K562 treated with DMSO at 1 percent for 12 hours (cell line): Measurements from ENCODE around the gene COX6A2. TPM values are rescaled to one million over a fixed set of nuclear protein-coding genes. Genes with fewer than 3 reads are reported as not detected.

Experiments used
- total RNA-seq: library from RNA; unstranded; fragments of 300-600 nt; gene quantifications from 2 replicates; pipeline ENCODE4 v1.2.3, GENCODE V29; 2022; ENCODE audit not compliant: insufficient read depth

The COX6A2 gene
- total RNA-seq: not detected in 2 replicates

GRCh38 chr16:31428279-31428597 is at the start of gene COX6A2:
Gene COX6A2, minus strand, starts transcription at chr16:31428360. Its CDS starts 35 bp downstream, at chr16:31428325.

DNA sequence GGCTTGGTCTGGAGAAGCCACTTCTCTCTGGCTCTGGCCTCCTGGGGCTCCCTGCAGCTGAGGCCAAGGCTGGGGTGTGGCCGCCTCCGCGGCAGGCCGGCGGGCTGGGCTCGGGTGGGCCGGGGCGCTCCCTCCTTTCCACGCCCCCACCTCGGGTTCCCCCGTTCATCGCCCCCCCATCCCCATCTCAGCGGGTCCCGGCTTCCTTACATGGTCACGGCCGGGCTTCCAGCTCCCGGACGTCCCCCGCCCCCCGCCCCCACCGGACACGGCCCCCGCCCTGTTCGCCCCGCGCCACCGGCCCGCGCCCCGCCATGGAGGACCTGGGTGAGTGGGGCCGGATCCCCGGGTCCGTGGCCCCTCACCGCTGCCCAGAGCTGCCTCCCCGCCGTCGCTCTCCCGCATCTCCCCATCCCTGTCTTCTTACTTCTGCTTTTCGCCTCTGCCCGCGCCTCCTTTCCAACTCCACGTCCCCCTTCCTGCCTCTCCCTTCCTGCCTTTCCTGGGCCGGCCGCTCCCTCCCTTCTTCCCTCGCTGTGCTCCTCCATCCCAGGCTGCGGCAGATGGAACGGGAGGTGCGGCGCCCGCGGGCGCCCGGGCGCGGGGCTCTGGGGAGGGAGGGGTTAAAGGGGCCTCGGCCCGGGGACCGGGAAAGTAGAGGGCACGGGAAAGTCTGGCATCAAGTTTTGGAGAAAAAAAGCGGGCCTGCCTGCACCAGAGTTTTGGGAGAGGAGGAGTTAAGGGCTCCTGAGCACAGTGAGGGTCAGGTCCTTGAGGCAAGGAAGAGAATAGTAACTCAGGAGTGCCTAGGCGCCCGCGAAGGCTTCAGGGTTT is 43.9 kb upstream of the COX6A2 start, which contains the start of gene TGFB1I1:
Gene TGFB1I1, plus strand, starts transcription at position 278 of the 834 bp plus-strand sequence. Its CDS starts 37 bp downstream, at position 315.

GRCh38 chr16:31458844-31459686 is 30.9 kb upstream of the COX6A2 start, which contains the start of gene ARMC5:
Gene ARMC5, plus strand, starts transcription at chr16:31459501. Its CDS starts 24 bp downstream, at chr16:31459525.

DNA sequence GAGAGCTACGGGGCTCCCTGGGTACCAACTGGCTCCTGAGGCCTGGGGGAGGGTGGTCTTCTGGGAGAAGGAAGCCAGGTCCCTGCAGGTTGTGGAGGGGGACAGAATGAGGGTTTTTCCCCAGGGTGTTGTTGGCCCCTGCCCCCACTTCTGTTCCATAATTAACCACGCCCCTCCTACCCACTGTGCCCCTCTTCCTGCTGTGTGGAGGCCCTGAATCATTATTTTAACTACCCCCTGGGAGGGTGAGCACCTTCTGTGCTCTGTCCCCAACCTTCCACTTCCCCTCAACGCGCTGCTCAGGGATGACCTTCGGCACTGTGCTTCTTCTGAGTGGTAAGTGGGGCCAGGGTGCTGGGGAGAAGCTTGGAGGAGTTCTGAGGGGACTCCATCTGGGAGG is 35.1 kb downstream of the COX6A2 start, which contains the start of gene ITGAD:
Gene ITGAD, plus strand, starts transcription at position 280 of the 400 bp plus-strand sequence. Its CDS starts 26 bp downstream, at position 306.

Other genes with a start within 250 kb of the COX6A2 start
- gene FUS, start 248.2 kb downstream of the COX6A2 start, total RNA-seq: 164 and 238 TPM in 2 replicates
- 66.1 and 82.3 TPM in 2 replicates for gene PYCARD, start 225.6 kb downstream of the COX6A2 start, total RNA-seq
- not detected in 2 replicates for gene TRIM72, start 214.2 kb downstream of the COX6A2 start, total RNA-seq
- gene PYDC1, start 211.2 kb downstream of the COX6A2 start, total RNA-seq: not detected in 2 replicates
- 1.9 and 5.0 TPM in 2 replicates for gene ITGAM, start 168.4 kb downstream of the COX6A2 start, total RNA-seq
- 0.16 and 0.20 TPM in 2 replicates for gene ITGAX, start 73.2 kb downstream of the COX6A2 start, total RNA-seq
- not detected in 2 replicates for gene ITGAD, start 35.0 kb downstream of the COX6A2 start, total RNA-seq
- 0.63 TPM in 1 of 2 replicates, not detected in the other for gene ZNF843, start 14.4 kb upstream of the COX6A2 start, total RNA-seq
- 16.5 and 23.5 TPM in 2 replicates for gene ARMC5, start 31.1 kb upstream of the COX6A2 start, total RNA-seq
- gene TGFB1I1, start 43.8 kb upstream of the COX6A2 start, total RNA-seq: 0.98 and 1.8 TPM in 2 replicates
- gene SLC5A2, start 54.8 kb upstream of the COX6A2 start, total RNA-seq: 2.7 and 3.6 TPM in 2 replicates
- 37.2 and 65.5 TPM in 2 replicates for gene RUSF1, start 80.0 kb upstream of the COX6A2 start, total RNA-seq
- gene AHSP, start 99.5 kb upstream of the COX6A2 start, total RNA-seq: 4.9 and 16.0 TPM in 2 replicates